Central memory CD8-positive, alpha-beta T cell (primary cell): ENCODE measurements around the gene BPHL.
A peak's percentile ranks its signal among the peaks of the same experiment; 100 is the strongest.
"Not testable (repeated sequence)": the region's sequence is repeated elsewhere in the genome, so short reads cannot be mapped to it uniquely, and the experiment has no call there.

Experiments used
- ATAC-seq: fragments of 150-1000 bp; cut with Tn5 transposase; replicated peaks from 2 replicates; pipeline ENCODE4 v1.10.0; 2022; ENCODE audit warnings: mild to moderate bottlenecking, moderate FRiP score, moderate number of reproducible peaks; ENCODE audit not compliant: poor library complexity, severe bottlenecking; ENCODE audit errors: extremely low read depth
- DNase-seq, 2 donors: peaks; one replicate each; pipeline ENCODE4 v3.0.0; 2021; ENCODE audit warnings: low spot score in 2 of 2
- H3K27ac Mint-ChIP-seq: one replicate; pipeline ENCODE4 v1.8.0; 2022; ENCODE audit warnings: low read depth, mild to moderate bottlenecking, moderate library complexity, mixed read lengths
- H3K27me3 Mint-ChIP-seq: one replicate; pipeline ENCODE4 v1.8.0; 2022; ENCODE audit warnings: mixed read lengths
- H3K36me3 Mint-ChIP-seq: one replicate; pipeline ENCODE4 v1.8.0; 2022; ENCODE audit warnings: mild to moderate bottlenecking, moderate library complexity, mixed read lengths; ENCODE audit not compliant: insufficient read depth
- H3K4me1 Mint-ChIP-seq: one replicate; pipeline ENCODE4 v1.8.0; 2022; ENCODE audit warnings: mixed read lengths
- H3K4me3 Mint-ChIP-seq: one replicate; pipeline ENCODE4 v1.8.0; 2022; ENCODE audit warnings: mild to moderate bottlenecking, moderate library complexity, mixed read lengths
- H3K9me3 Mint-ChIP-seq: one replicate; pipeline ENCODE4 v1.8.0; 2022; ENCODE audit warnings: mixed read lengths

BPHL gene

GRCh38 chr6:3118353-3119039 lies at the start of gene BPHL:
BPHL (plus strand) TSS chr6:3118711; CDS start chr6:3118741, 30 bp downstream.
- peaks cover 11% of the 10 kb centered on the region for H3K36me3 Mint-ChIP-seq
- peak within 1 kb of the TSS; percentile 91 for H3K27ac Mint-ChIP-seq
- H3K4me3 Mint-ChIP-seq: peak within 1 kb of the TSS; percentile 92
- ATAC-seq (peak; percentile 87), DNase-seq (peak; percentile 98 to 100)
- H3K27me3 Mint-ChIP-seq: no peaks in the 10 kb centered on the region
- H3K4me1 Mint-ChIP-seq: peaks cover 15% of the 10 kb centered on the region
- no peaks in the 10 kb centered on the region for H3K9me3 Mint-ChIP-seq

DNA sequence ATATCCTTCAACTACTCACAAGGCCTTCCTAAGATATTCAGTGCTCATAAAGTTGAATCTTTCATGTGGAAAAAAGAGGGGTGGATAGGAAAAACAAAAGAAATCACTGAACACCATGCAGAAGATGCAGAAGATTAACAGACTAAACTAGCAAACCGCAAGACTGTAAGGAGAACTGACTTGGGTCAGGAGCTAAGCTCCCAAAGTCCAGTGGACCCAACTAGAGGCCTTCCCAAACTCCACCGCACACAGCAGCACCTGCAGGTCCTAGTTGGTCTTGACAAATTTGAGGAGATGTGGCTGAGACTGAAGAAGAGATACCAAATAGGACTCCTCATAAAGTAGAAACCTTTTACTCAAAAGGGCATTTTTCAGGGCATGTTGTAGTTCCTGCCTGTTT lies 46.9 kb upstream of the BPHL start:
- no peak for ATAC-seq
- Mint-ChIP-seq H3K9me3 (no peaks in the 10 kb centered on the region), H3K36me3 (peaks cover 30% of the 10 kb centered on the region), H3K4me3 (no peak overlapping the region), H3K27ac (peak overlapping the region; percentile 20), H3K27me3 (no peaks in the 10 kb centered on the region), H3K4me1 (peaks cover 64% of the 10 kb centered on the region)
- DNase-seq: no peak

- Mint-ChIP-seq H3K36me3 (peaks cover 35% of the 10 kb centered on the region), H3K4me3 (no peak overlapping the region), H3K27me3 (no peaks in the 10 kb centered on the region), H3K9me3 (no peaks in the 10 kb centered on the region), H3K27ac (no peak overlapping the region), H3K4me1 (peaks cover 70% of the 10 kb centered on the region)
- ATAC-seq (no peak), DNase-seq (no peak)
Observed at GRCh38 chr6:3072798-3073197, 45.7 kb upstream of the BPHL start.

- H3K4me3 Mint-ChIP-seq: no peak overlapping the region
- no peaks in the 10 kb centered on the region for H3K27me3 Mint-ChIP-seq
- DNase-seq (no peak), ATAC-seq (no peak)
- no peaks in the 10 kb centered on the region for H3K9me3 Mint-ChIP-seq
- peaks cover 76% of the 10 kb centered on the region for H3K4me1 Mint-ChIP-seq
- peaks cover 35% of the 10 kb centered on the region for H3K36me3 Mint-ChIP-seq
- H3K27ac Mint-ChIP-seq: no peak overlapping the region
Observed at GRCh38 chr6:3073382-3073781, 45.1 kb upstream of the BPHL start.

DNA sequence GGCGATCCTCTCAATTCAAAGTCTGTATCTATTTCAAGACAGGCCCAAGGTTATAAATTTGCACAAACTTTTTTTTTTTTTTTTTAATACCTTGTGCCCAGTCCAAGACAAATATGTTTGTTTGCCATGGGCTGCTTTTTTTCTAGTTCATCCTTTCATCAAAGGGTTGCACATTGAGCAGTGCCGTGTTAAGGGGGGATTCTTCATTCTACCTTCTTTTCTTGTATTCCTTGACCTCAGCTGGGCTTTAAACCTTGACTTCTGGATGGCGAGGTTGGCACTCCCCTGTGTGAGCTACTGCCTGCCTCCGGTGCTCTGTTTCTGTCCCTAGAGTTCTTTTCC lies 42.8 kb upstream of the BPHL start:
- no peaks in the 10 kb centered on the region for H3K27me3 Mint-ChIP-seq
- DNase-seq (no peak), ATAC-seq (no peak)
- peaks cover 44% of the 10 kb centered on the region for H3K36me3 Mint-ChIP-seq
- peak overlapping the region; percentile 89 for H3K27ac Mint-ChIP-seq
- peaks cover 78% of the 10 kb centered on the region for H3K4me1 Mint-ChIP-seq
- no peaks in the 10 kb centered on the region for H3K9me3 Mint-ChIP-seq
- peak overlapping the region; percentile 61 for H3K4me3 Mint-ChIP-seq

GRCh38 chr6:3076320-3076719 lies 42.2 kb upstream of the BPHL start:
- ATAC-seq: no peak
- H3K27me3 Mint-ChIP-seq: no peaks in the 10 kb centered on the region
- H3K4me3 Mint-ChIP-seq: peak overlapping the region; percentile 61
- H3K27ac Mint-ChIP-seq: peak overlapping the region; percentile 89
- no peaks in the 10 kb centered on the region for H3K9me3 Mint-ChIP-seq
- DNase-seq: no peak
- H3K4me1 Mint-ChIP-seq: peaks cover 78% of the 10 kb centered on the region
- H3K36me3 Mint-ChIP-seq: peaks cover 48% of the 10 kb centered on the region

DNA sequence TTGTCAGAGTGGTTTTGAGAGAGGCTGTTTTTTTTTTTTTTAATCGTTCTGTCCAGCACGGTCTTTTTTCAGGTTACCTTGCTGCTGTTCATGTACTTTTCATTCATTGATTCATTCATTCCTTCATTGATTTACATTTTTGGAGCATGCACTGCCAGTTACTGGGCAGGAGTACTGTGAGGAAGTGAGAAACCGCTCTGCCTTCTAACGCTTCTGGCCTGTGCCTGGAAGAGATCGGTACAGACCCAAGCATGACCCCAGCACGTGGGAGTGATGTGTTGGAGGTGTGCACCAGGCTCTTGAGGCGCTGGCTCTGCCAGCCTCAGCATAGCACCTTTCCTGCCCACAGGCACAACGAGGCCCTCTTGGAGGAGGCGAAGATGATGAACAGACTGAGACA lies 41.1 kb upstream of the BPHL start:
- Mint-ChIP-seq H3K27me3 (no peaks in the 10 kb centered on the region), H3K36me3 (peaks cover 52% of the 10 kb centered on the region), H3K9me3 (no peaks in the 10 kb centered on the region), H3K4me3 (peak overlapping the region; percentile 13), H3K27ac (peak overlapping the region; percentile 83), H3K4me1 (peaks cover 76% of the 10 kb centered on the region)
- no peak for DNase-seq
- no peak for ATAC-seq

- not testable (repeated sequence) for H3K27ac Mint-ChIP-seq, H3K9me3 Mint-ChIP-seq, ATAC-seq, DNase-seq, H3K27me3 Mint-ChIP-seq, H3K4me3 Mint-ChIP-seq
- Mint-ChIP-seq H3K36me3 (peaks cover 62% of the 10 kb centered on the region), H3K4me1 (peaks cover 66% of the 10 kb centered on the region)
Observed at GRCh38 chr6:3078952-3079351, 39.6 kb upstream of the BPHL start.

DNA sequence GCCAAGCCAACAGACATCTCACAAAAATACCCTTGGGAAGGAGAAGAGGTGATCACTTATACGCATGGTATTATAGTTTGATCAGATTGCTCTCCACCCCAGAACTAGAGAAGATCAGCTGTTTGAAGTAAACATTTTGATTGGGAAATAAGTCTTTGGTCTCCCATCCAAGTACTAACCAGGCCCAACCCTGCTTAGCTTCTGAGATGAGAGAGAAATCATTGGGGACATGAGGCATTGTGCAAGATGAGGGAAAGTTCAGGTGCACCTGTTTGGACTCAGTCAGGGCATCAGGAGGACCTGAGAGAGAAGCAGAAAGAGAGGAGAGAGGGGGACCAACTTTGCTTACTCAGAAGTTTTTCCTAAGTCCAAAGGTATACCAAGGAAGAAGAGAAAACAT lies 38.8 kb upstream of the BPHL start:
- H3K4me3 Mint-ChIP-seq: no peak overlapping the region
- no peaks in the 10 kb centered on the region for H3K27me3 Mint-ChIP-seq
- peak overlapping the region; percentile 16 for H3K27ac Mint-ChIP-seq
- no peak for DNase-seq
- no peaks in the 10 kb centered on the region for H3K9me3 Mint-ChIP-seq
- H3K36me3 Mint-ChIP-seq: peaks cover 68% of the 10 kb centered on the region
- peaks cover 62% of the 10 kb centered on the region for H3K4me1 Mint-ChIP-seq
- ATAC-seq: no peak

DNA sequence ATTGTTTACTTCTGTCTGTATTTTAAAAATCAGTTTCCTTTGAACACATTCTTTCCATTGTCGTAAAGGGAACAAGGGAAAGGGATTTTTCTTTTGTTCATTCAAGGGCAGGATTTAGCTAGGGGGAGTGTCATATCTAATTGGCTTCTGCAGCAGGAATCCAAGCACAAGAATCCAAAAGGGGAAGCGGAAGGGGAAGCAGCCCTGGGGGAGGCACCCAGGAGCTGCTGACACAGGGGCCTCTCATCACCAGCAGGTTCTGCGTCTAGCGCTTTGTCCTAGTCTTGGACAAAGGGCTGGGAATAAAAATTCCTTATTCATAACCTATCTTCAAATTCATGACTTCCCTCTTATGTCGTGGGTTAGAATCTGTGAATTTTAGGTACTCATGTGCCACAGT lies 36.6 kb upstream of the BPHL start:
- H3K27me3 Mint-ChIP-seq: no peaks in the 10 kb centered on the region
- H3K36me3 Mint-ChIP-seq: peaks cover 77% of the 10 kb centered on the region
- no peak overlapping the region for H3K27ac Mint-ChIP-seq
- no peak for ATAC-seq
- no peak overlapping the region for H3K4me3 Mint-ChIP-seq
- H3K9me3 Mint-ChIP-seq: no peaks in the 10 kb centered on the region
- peaks cover 39% of the 10 kb centered on the region for H3K4me1 Mint-ChIP-seq
- no peak for DNase-seq

- no peak for DNase-seq
- peaks cover 75% of the 10 kb centered on the region for H3K36me3 Mint-ChIP-seq
- H3K27ac Mint-ChIP-seq: no peak overlapping the region
- no peaks in the 10 kb centered on the region for H3K9me3 Mint-ChIP-seq
- no peak overlapping the region for H3K4me3 Mint-ChIP-seq
- no peak for ATAC-seq
- H3K27me3 Mint-ChIP-seq: no peaks in the 10 kb centered on the region
- peaks cover 33% of the 10 kb centered on the region for H3K4me1 Mint-ChIP-seq
Observed at GRCh38 chr6:3085074-3085473, 33.4 kb upstream of the BPHL start.

GRCh38 chr6:3086282-3086946 lies 32.1 kb upstream of the BPHL start:
- Mint-ChIP-seq H3K4me3 (no peak overlapping the region), H3K36me3 (peaks cover 70% of the 10 kb centered on the region), H3K4me1 (peaks cover 24% of the 10 kb centered on the region), H3K27me3 (no peaks in the 10 kb centered on the region), H3K9me3 (no peaks in the 10 kb centered on the region), H3K27ac (no peak overlapping the region)
- no peak for DNase-seq
- no peak for ATAC-seq

GRCh38 chr6:3088446-3088845 lies 30.1 kb upstream of the BPHL start:
- ATAC-seq: peak; percentile 32
- peaks cover 56% of the 10 kb centered on the region for H3K36me3 Mint-ChIP-seq
- no peak for DNase-seq
- no peak overlapping the region for H3K27ac Mint-ChIP-seq
- H3K4me3 Mint-ChIP-seq: no peak overlapping the region
- no peaks in the 10 kb centered on the region for H3K9me3 Mint-ChIP-seq
- no peaks in the 10 kb centered on the region for H3K27me3 Mint-ChIP-seq
- H3K4me1 Mint-ChIP-seq: peaks cover 18% of the 10 kb centered on the region
